GM04503 (cell line): ENCODE measurements around the gene RGS11.

Source experiments
- DNase-seq: peaks from one replicate; pipeline ENCODE4 v3.0.0-alpha.2; 2012; ENCODE audit warnings: low read depth

RGS11 gene

DNA sequence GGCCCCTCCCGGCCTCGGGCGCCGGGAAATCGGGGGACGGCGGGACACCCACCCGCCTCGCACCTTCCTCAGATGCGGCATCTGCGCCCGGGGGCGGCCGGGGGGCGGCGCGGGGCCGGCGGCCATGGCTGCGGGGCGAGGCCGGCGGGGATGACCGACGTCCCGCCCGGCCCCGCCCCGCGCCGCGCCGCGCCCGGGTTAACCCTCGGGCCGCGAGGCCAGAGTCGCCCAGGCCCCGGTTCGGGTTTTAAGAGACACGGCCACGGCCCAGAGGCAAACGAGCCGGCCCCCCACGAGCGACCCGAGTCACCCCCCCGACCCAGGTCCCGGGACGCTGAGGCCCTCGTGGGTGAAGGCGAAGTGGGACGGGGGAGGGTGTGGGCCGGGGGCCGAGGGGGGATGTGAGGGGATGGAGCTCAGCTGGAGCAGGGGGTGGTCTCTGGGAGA lies at the start of gene RGS11:
TSS of gene RGS11 (minus strand) at position 159 of the 447 bp plus-strand sequence. CDS start at position 126, 33 bp downstream.
- DNase-seq: no peak

DNA sequence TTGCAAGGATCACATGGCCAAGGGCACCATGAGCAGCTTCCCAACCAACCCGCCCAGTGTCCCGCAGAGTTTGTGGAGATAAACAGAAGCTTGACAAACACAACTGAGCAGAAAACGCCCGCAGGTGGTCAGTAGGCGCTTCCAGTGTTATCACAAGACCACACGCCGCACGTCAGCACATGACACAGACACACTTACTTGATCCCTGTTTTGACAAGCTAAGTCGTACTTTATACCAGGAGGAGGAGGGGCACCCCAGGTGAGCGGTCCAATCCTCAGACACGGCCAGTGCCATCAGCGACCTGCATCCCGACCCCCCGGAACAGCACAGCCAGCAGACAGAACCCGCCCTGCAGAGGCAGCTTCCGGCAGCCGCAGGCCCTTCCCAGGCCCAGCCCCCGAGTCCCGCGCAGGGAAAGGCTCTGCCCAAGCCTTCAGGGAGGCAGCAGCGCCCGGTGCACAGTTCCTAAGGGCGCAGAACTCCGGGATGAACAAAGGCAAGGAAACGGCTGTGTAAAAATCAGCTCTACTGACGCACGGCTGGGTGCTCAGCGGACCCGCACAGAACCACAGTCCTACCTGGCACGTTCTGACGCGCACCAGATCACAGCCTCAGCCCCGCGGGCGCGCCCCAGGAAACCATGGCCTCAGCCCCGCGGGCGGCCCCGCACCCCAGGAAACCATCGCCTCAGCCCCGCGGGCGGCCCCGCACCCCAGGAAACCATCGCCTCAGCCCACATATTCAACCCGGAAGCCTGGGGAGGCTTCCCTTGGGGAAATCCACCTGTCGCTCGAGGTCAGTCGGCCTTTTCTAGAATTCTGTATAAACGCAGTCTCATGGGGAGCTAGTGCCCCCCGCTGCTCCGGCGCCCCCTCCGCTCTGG lies 48.9 kb upstream of the RGS11 start:
- DNase-seq: no peak

DNA sequence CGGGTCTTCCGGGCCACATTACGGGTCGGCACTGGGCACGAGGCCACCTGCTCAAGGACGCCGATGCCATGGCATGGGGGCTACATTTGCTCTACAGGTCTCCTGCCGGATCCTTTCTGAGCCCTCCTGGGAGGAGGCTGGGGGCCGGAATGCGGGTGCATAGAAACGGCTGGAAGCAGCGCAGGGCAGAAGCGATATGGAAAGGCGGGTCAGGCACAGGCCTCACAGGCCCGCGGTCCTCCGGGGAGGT lies 48.4 kb upstream of the RGS11 start:
- no peak for DNase-seq

DNA sequence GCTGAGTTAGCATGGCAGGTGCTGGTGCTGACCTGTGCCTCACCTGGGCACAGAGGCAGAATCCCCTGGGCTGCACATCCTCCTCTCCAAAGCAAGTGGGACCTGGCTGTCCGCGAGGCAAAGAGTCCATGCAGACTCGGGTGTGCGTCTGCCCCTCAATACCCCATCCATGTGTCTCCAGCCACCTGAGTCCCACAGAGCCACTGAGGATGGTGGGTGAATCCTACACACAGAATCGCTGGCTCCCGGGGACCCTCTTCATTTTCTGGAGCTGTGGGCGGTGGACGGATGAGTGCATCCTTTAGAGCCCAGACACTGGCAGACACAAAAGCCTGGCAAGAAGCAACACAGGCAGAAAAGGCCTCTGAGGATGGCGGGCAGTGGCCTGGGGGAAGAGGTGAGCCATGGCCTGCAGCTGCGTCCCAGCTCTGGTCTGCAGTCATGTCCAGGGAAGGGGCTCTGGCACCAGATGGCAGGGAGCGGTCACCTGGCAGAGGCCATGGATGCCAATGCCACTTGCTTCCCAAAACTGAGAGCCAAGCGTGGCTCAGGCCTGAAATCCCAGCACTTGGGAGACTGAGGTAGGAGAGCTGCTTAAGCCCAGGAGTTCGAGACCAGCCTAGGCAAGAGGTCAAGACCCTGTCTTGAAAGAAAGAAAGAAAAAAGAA lies 46.9 kb upstream of the RGS11 start:
- no peak for DNase-seq

GRCh38 chr16:321532-321931 lies 45.8 kb upstream of the RGS11 start:
- DNase-seq: no peak

- no peak for DNase-seq
These were observed 44.5 kb upstream of the RGS11 start for GRCh38 chr16:320206-320605.

DNA sequence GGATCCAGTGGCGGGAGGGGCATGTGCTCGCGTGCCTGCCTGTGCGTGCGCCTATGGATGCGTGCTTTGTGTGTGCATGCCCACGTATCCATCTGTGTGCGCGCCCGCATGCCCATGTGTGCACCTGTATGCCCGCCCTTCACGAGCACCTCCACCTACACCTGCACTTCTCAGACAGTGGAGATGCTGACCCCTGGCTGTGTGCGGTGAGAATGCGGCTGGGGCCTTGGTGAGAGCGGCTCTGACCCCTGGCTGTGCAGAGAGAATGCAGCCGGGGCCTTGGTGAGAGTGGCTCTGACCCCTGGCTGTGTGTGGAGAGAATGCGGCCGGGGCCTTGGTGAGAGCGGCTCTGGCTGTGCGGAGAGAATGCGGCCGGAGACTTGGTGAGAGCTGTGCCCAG lies 42.9 kb upstream of the RGS11 start:
- no peak for DNase-seq

GRCh38 chr16:317583-317982 lies 41.8 kb upstream of the RGS11 start:
- no peak for DNase-seq

- no peak for DNase-seq
These were observed 41.2 kb upstream of the RGS11 start for GRCh38 chr16:316741-317464.

DNA sequence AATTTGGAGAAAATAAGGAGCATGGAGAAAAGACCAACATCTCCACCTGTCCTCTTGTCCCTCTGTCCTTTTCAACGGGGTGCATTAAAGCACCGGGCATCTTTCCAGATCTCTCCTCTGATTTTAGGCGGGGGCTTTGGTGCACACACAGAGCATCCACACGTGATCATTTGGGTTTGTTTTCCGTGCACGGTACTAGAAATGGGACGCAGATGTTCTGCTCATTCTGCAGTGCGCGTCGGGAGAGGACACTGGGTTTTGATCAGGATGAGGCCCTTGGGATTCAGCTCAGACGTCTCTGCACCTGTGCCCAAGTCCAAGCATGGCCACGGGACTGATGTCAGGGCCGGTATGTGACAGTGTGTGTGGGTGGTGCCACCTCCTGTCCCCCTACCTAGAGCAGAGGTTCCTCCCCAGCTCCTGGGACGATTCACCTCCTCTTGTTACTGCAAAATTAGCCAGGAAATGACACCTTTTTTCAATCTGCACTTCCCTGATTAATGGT lies 39.1 kb upstream of the RGS11 start:
- no peak for DNase-seq

- DNase-seq: no peak
These were observed 38.6 kb upstream of the RGS11 start for GRCh38 chr16:314351-314750.

GRCh38 chr16:311725-312124 lies 36.0 kb upstream of the RGS11 start:
- DNase-seq: no peak

GRCh38 chr16:309476-309875 lies 33.7 kb upstream of the RGS11 start:
- DNase-seq: no peak

DNA sequence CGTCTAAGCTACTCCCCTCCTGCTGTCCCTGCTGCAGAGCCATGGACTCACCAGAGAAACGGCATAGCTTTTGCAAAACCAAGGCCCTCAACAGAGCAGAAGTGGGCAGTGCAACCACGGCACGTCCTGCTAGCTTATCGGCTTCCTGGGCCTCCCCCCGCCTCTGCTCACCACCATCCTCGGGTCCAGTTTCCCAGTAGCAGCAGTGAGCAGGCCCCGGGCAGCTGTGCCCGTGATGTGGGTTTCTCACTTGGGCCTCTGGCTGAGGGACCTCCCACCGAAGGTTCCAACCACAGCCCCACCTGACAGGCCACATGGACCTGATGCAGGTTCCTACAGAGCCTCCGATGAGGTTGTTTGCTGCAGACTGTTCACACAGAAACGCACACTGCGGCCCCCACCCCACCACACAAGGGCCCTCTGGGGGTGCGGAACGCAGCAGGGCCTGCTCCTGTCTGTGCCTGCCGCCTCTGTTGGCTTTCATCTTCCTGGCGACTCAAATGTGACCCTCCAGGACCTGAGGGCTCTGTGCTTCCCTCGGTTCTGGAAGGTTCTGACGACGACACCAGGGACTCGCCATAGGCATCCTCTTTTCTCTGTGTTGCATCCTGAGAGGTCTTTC lies 32.1 kb upstream of the RGS11 start:
- no peak for DNase-seq

GRCh38 chr16:306911-307370 lies 31.2 kb upstream of the RGS11 start:
- DNase-seq: no peak

GRCh38 chr16:305916-306626 lies 30.3 kb upstream of the RGS11 start:
- DNase-seq: no peak

GRCh38 chr16:303760-304505 lies 28.2 kb upstream of the RGS11 start:
- DNase-seq: no peak

DNA sequence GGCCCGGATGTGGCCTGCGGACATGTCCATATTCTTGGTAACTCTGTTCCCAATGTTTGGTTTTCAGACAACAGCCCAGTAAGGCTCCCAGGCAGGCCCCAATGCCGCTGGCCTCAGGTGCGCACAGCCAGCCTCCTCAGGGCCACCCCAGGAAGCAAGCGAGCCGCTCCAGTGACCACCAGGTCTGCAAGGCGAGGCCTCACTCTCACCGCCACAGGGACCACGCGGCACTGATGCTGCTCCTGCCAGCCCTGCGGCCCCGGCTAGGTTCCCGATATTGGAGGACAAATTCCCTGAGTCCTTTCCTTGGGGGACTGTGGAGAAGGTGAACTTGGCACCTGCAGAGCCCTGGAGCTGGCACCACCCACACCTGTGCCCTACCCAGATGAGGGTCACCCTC lies 26.2 kb upstream of the RGS11 start:
- DNase-seq: no peak

DNA sequence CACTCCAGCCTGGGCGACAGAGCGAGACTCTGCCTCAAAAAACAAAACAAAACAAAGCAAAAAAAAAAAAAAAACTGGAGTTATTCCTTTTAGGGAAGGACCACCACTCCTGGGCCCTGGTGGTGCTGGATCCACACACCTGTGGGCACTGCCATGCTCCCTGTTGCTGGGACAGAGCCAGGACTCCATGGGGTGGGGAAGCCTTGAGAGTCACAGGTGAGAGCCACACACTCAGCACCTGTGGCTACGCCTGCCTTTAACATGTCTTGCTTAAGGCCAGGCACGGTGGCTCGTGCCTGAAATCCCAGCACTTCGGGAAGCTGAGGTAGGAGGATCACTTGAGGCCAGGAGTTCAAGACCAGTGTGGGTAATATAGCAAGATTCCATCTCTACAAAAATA lies 25.5 kb upstream of the RGS11 start:
- DNase-seq: no peak

- DNase-seq: no peak
These were observed 22.1 kb upstream of the RGS11 start for GRCh38 chr16:297832-298231.
